Hepatocyte (in vitro differentiated cells): ENCODE measurements around the gene TNNI3K.

Experiments used
- CTCF ChIP-seq: fragments of 200-600 bp; sonication (generic); IDR thresholded peaks from 2 replicates; pipeline ENCODE4 v1.5.1; 2016; ENCODE audit warnings: antibody characterized with exemption, mild to moderate bottlenecking; ENCODE audit not compliant: poor library complexity
- EZH2 ChIP-seq: fragments of 200-600 bp; sonication (generic); IDR thresholded peaks from 2 replicates; pipeline ENCODE4 v1.6.1; 2016; ENCODE audit warnings: antibody characterized with exemption, mild to moderate bottlenecking, borderline replicate concordance
- EZH2phosphoT487 ChIP-seq: fragments of 200-600 bp; sonication (generic); IDR thresholded peaks from one replicate; pipeline ENCODE4 v1.6.1; 2018; ENCODE audit warnings: antibody characterized with exemption, mild to moderate bottlenecking, low read depth, moderate library complexity; ENCODE audit not compliant: unreplicated experiment, severe bottlenecking

- TF ChIP-seq EZH2phosphoT487: no peak
- no peak for TF ChIP-seq CTCF
- TF ChIP-seq EZH2: no peak
Observed at GRCh38 chr1:74522148-74522547, 287.0 kb downstream of the TNNI3K start.
